NCI-H526 (cell line): ENCODE data around the gene ATF7.
"Not testable (repeated sequence)": the region's sequence is repeated elsewhere in the genome, so short reads cannot be mapped to it uniquely, and the experiment has no call there.

Source experiments
- DNase-seq, 2 experiments: peaks; one replicate each; lab custom pipeline; 2025; lab: John Stamatoyannopoulos, UW

Gene ATF7

GRCh38 chr12:53481939-53482586 lies 144.1 kb downstream of the ATF7 start:
- DNase-seq, result no peak

- DNase-seq, result not testable (repeated sequence)
These were observed 144.7 kb downstream of the ATF7 start for GRCh38 chr12:53481458-53481857.

DNA sequence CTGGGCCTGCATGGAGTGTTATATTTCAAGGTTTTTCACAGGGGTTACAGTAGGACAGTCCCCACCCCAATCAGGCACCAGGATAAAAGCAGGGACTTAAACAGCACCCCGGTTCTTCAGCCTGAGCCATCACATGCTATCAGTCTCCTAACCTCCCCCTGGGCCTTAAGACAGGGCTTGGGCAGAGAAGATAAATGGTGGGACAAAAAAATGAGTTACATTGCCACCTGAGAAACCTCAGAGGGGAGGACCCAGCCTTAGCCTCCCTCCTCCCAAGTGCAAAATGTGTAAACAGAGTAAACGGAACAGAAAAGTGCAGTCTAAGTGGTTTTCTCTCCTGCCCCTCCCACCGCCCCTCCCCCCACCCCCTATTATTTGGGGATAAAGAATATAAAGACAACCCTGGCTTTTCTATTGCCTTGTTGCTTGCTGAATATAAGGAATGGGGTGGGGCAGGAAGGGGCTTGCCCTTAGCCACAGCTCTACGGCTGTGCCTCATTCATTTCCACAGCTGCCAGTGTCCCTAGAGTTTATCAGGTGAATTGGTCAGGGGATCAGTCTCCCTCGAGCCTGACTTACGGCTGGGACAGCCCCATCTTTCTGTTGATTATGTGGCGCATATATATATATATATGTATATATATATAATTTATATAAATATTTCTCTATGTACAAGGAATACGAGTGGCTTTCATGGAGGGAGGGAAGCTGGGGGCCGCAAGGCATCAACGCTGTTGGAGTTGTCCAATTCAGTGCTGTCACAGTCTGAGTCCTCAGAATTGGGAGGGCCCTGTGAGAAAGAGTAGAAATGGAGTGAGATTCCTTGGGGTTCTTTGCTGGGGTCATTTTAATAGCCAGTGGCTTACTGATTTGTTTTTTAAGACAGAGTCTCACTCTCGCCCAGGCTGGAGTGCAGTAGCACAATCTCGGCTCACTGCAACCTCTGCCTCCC lies 145.4 kb downstream of the ATF7 start:
- DNase-seq, result no peak

GRCh38 chr12:53479331-53479730 lies 146.9 kb downstream of the ATF7 start:
- DNase-seq, result no peak

- no peak for DNase-seq
These were observed 147.3 kb downstream of the ATF7 start for GRCh38 chr12:53478865-53479264.

- DNase-seq, result peak; percentile 9 to 35
These were observed 149.4 kb downstream of the ATF7 start for GRCh38 chr12:53476769-53477209.

- DNase-seq, result no peak
These were observed 151.4 kb downstream of the ATF7 start for GRCh38 chr12:53474819-53475218.

DNA sequence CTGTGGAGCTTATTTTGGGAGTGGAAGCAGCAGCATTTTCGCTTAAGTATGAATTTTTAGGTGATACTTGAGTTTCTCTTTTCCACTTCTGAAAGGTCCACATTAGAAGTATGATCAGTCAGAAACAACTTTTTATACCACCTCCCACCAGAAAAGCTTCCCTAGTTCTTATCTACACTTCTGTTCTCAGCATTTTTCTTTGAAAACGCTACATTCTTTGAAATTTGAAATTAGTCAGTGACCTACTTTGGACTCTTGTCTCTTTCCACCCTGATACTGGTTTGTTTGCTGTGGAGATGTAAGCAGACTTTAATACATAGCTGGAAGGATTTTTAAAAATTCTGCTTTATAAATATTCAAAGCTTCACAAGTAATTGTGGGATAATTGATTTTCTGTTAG lies 152.1 kb downstream of the ATF7 start:
- no peak for DNase-seq

GRCh38 chr12:53472056-53472582 lies 154.1 kb downstream of the ATF7 start:
- DNase-seq, result no peak

GRCh38 chr12:53468282-53468681 lies 157.9 kb downstream of the ATF7 start:
- DNase-seq, result no peak

DNA sequence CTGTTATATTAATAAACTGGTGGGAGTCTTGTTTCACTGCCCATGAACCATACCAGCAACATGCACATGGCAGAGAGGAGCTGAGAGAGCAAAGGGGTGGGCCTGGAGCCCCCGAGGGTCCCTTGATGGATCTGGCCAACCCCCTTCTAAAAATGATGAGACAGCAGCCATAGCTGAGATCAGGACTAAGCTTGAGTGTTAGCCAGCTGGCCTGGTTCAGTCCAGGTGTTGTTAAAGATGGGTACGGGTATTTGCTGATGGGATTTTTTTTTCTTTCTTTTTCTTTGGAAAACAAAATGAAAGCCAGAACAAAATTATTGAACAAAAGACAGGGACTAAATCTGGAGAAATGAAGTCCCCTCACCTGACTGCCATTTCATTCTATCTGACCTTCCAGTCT lies 158.3 kb downstream of the ATF7 start:
- DNase-seq, result no peak

GRCh38 chr12:53467082-53467481 lies 159.1 kb downstream of the ATF7 start:
- no peak for DNase-seq

DNA sequence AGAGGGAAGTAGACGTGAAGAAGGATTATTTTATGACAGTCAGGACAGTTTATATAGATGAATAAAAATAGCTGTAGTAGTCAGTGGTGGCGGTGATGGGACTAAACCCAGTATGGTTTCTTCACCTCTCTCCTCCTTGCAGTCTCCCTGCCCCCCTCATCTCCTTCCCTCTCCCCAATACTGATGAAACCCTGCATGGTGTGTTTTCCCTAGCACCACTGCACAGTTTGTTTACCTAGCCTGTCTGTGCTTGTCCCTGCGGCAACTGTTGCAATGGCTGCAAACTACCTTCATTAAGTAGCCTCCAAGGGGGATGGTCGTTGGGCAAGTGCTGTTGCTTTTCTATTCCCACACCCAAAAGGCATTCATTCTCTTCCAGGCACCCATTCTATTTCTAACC lies 159.5 kb downstream of the ATF7 start:
- no peak for DNase-seq

DNA sequence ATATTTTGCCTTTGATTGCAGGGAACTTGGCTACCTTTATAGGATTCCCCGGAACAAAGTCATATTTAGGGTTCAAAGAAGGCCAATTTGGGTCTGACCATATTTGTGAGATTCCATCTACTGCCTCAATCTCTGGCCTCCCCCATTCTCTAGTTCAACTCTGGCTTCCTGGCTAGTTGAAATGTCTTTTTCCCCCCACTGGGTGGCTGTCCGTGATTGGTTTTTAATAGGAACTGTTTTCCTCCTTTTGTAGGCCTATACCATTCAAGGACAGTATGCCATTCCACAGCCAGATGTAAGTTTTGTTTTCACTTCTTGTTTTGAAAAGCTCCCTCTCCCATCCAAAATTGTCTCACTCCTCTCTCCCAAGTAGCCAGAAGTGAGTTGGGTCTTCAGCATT lies 160.5 kb downstream of the ATF7 start:
- no peak for DNase-seq

- DNase-seq, result no peak
These were observed 161.3 kb downstream of the ATF7 start for GRCh38 chr12:53464685-53465418.

DNA sequence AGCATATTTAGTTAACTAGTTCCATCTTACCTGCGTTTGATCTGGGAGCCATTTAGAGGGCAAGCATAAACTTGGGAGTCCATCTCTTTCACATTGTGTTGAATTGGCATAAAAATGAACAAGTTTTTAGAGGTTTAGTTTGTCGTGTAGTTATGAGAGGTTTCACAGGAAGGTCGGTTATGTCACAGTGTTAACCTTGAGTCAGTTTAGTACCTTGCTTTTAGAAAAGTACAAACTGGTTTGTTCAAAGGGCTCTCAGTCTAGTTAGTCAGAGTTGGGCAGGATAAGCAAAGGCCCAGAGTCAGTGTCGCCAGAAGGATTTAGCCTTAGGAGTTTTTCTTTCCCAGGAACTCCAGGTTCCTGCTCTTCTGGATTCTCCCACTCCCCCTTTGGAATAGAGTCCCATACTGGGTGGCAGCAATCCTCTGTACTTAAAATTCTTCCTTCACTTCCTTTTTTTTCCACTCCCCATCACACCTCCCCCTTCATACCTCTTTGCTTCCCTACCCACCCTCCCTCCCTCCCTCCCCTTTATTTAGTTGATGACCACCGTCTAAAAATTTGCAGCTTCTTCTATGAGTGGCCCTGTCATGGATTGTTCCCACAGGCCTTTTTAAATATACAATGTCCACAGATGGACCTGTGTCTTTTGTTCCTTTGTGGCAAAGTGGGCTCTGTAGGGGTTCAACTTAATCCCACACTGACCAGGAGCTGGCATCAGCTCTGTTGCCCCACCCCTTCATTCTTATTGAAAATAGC lies 162.2 kb downstream of the ATF7 start:
- no peak for DNase-seq

DNA sequence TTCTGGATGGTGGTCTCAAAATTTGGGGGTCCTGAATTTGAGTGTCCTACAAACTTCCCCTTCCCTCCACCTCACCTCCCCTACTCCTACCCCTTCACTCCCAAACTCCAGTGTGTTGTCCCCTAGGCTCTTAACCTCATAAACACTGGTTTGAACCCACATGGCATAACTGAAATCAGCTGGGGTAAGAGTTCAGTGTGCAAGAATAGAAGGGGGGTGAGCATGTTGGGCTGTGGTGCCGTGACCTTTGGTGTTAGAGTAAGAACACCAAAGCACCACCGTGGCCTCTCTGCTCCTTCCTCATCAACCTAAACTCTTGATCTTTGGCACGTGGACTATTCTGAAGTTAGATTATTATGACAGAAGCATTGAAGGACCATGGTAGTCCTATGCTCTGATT lies 163.2 kb downstream of the ATF7 start:
- DNase-seq, result no peak

GRCh38 chr12:53461591-53461990 lies 164.6 kb downstream of the ATF7 start:
- no peak for DNase-seq

- no peak for DNase-seq
These were observed 165.1 kb downstream of the ATF7 start for GRCh38 chr12:53461059-53461458.

GRCh38 chr12:53459097-53459496 lies 167.1 kb downstream of the ATF7 start:
- no peak for DNase-seq
